Prostate gland (tissue), 2 donors: Measurements from ENCODE around the gene SAMD10.

Experiments
- CTCF ChIP-seq, 4 experiments: fragments of 200-600 bp in 2 of 4; fragments of 450-650 bp in 2 of 4; sonication (generic) in 2 of 4; IDR thresholded peaks; 1 replicate in 3 of 4; 2 replicates in 1 of 4; pipeline ENCODE4 v1.5.1; 2016 to 2019; ENCODE audit warnings: antibody characterized with exemption in 4 of 4, mild to moderate bottlenecking in 2 of 4, moderate library complexity in 2 of 4
- POLR2A ChIP-seq: fragments of 450-650 bp; IDR thresholded peaks from one replicate; pipeline ENCODE4 v1.6.1; 2016; ENCODE audit warnings: antibody characterized with exemption, mild to moderate bottlenecking
- POLR2AphosphoS5 ChIP-seq: sonication (generic); formaldehyde crosslinking; IDR thresholded peaks from one replicate; pipeline ENCODE4 v1.6.1; 2017; ENCODE audit warnings: antibody characterized with exemption

- TF ChIP-seq CTCF (IDR thresholded peaks at IDR 0.05): no peak
- TF ChIP-seq POLR2A: peak; percentile 15
- peak; percentile 57 for TF ChIP-seq POLR2AphosphoS5
Observed at GRCh38 chr20:63951398-63952209, 27.8 kb downstream of the SAMD10 start.
